EH (cell line): ENCODE measurements around the gene BARX1.
"Not testable (repeated sequence)": the region's sequence is repeated elsewhere in the genome, so short reads cannot be mapped to it uniquely, and the experiment has no call there.

Source experiments
- DNase-seq: peaks from one replicate; pipeline ENCODE4 v3.0.0-alpha.2; 2015; ENCODE audit warnings: low read depth

The BARX1 gene

GRCh38 chr9:93951655-93952118 is 3.5 kb downstream of the BARX1 start:
- no peak for DNase-seq

GRCh38 chr9:93950619-93951601 is 4.2 kb downstream of the BARX1 start:
- peak; percentile 46 for DNase-seq

GRCh38 chr9:93949694-93950449 is 5.3 kb downstream of the BARX1 start:
- DNase-seq, result no peak

DNA sequence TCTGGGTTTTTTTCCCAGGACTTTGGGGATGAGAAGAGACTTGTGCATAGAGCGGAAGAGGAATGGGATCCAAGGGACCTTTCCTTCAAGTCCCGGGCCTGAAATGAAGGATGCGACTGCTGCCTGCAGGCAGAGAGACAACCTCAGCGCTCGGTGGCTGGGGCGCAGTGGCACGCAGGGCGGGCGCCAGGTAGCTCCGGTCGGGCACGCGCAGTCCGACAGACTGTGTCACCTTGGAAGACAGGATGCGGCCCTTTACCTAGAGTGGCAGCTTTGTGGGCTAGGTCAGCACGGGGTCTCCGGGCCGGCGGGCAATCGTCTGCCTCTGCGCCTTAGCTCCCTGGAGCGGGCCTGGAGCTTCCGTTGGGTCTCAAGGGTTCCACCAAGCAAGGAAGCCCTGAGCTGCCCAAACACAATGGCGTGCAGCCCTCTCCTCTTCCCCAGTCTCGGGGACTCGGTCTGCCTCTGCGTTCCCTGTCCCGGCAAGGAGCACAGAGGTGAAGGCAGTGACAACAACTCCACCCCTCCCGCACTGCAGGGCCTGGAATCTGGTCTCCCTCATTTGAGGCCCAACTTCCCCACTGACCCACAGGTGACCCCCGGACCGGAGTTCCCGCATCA is 6.0 kb downstream of the BARX1 start:
- DNase-seq, result no peak

DNA sequence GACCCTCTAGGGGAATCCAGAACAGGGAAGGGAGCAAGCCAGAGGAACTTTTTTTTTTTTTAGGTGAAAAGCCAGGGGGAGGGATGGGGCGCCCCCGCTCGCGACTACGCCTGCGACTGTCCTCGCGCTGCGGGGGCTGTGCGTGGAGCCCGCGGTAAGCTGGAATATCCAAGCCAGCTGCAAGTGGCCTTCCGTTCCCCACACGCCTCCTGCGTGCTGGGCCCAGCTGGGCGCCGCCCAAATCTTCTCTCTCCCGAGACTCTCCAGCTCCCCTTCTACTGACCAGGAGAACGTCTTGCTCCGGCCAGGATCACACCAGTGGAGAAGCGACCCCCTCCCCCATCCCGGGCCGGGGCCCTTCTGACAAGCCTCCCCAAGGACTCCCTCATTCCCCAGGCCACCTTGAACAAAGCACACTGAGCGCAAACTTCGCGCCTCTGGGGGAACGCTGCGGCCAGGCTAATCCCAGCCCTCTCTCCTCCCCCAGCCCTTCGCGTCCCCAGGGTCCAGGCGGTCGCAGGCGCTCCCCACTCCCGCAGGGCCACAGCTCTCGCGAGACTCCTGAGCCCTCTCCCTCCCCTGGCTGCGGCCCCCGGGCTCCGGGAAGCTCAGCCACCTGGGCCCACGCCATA is 6.6 kb downstream of the BARX1 start:
- DNase-seq, result no peak

- no peak for DNase-seq
Observed at GRCh38 chr9:93947409-93948070, 7.6 kb downstream of the BARX1 start.

- DNase-seq, result no peak
Observed at GRCh38 chr9:93946338-93946712, 8.8 kb downstream of the BARX1 start.

GRCh38 chr9:93945400-93946337 is 9.5 kb downstream of the BARX1 start:
- DNase-seq, result no peak

GRCh38 chr9:93944011-93944410 is 11.1 kb downstream of the BARX1 start:
- DNase-seq, result no peak

- no peak for DNase-seq
Observed at GRCh38 chr9:93942161-93942560, 13.0 kb downstream of the BARX1 start.

- no peak for DNase-seq
Observed at GRCh38 chr9:93941493-93941892, 13.7 kb downstream of the BARX1 start.

- DNase-seq, result no peak
Observed at GRCh38 chr9:93940951-93941350, 14.2 kb downstream of the BARX1 start.

GRCh38 chr9:93939589-93939988 is 15.6 kb downstream of the BARX1 start:
- DNase-seq, result not testable (repeated sequence)

GRCh38 chr9:93937193-93937592 is 18.0 kb downstream of the BARX1 start:
- DNase-seq, result no peak

GRCh38 chr9:93931905-93932304 is 23.2 kb downstream of the BARX1 start:
- DNase-seq, result no peak

- DNase-seq, result no peak
Observed at GRCh38 chr9:93930070-93930469, 25.1 kb downstream of the BARX1 start.

DNA sequence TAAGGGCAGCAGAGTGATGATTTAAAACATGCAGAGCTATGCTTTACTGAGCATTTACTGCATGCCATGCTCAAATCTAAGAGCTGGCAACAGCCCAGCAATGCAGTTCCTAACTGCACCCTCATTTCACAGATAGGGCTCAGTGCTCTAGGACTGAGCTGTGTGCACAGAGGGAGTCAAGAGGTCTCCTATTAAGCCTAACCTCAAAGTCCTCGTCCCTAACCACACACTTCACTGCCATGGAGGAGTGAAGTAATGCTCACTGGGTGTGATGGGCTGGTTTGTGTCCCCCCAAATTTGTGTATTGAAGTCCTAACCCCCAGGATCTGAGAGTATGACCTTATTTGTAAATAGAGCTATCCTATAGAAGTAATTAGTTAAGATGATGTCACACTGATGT is 25.9 kb downstream of the BARX1 start:
- DNase-seq, result no peak

- DNase-seq, result no peak
Observed at GRCh38 chr9:93922535-93922934, 32.6 kb downstream of the BARX1 start.

DNA sequence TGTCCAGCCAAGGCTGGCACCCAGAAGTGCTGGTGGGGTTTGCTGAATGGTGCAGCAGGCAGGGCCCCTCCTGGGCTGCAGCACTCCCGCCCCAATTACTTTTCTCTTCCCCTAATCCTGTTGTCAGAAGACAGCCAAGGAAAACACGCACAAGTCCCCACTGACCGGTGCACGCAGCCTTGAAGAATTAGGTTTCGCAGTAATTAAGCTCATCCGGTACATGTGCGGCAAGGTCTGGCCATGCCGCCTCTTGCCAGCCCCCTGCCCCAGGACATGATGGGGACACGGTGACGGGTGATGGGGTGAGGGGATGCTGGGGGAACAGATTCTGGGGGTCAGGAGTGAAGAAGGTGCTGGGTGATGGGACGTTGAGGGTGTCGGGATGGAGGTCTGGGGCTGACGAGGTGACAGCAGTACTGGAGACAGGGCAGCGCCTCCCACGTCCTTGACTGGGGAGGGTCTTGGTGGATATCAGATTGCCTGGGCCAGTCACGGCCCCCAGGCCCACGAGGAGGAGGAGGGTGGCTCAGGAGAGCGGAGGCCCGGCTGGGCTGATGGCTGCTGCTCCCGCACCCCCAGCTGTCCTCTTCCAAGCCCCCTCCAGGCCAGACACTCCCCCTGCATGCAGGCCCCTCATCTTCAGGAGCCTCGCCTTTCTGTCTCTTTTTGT is 34.9 kb downstream of the BARX1 start:
- DNase-seq, result no peak

GRCh38 chr9:93918061-93918460 is 37.1 kb downstream of the BARX1 start:
- DNase-seq, result no peak
